ENCODE results near the gene RASGEF1C.
A peak's percentile ranks its signal among the peaks of the same experiment; 100 is the strongest.

- no peak for TF ChIP-seq PBX3 (CRISPR knock-in tag; IDR thresholded peaks at IDR 0.05; ENCODE audit: borderline replicate concordance)
- no peak for TF ChIP-seq HMGXB3 (CRISPR knock-in tag; IDR thresholded peaks at IDR 0.05; ENCODE audit: borderline replicate concordance)
- peak; percentile 85 for TF ChIP-seq CEBPG (CRISPR knock-in tag; IDR thresholded peaks at IDR 0.05)
- no peak for TF ChIP-seq FOSL1 (CRISPR knock-in tag; IDR thresholded peaks at IDR 0.05; ENCODE audit: borderline replicate concordance)
- no peak for TF ChIP-seq NFIC (IDR thresholded peaks at IDR 0.05; ENCODE audit: low read length)
Observed at GRCh38 chr5:180172447-180173197, 36.4 kb downstream of the RASGEF1C start.
